M059J (cell line): ENCODE data around the gene PFKFB4. TPM values are rescaled to one million over a fixed set of nuclear protein-coding genes. Genes with fewer than 3 reads are reported as not detected.
"Not testable (repeated sequence)": the region's sequence is repeated elsewhere in the genome, so short reads cannot be mapped to it uniquely, and the experiment has no call there.

ENCODE experiments used
- DNase-seq: peaks from one replicate; pipeline ENCODE4 v3.0.0-alpha.2; 2012; ENCODE audit warnings: low read depth
- total RNA-seq: library from RNA; depleted of rRNA; stranded (reverse); fragments of >200 nt; shearing (Covaris generic); gene quantifications from 2 replicates; pipeline ENCODE4 v1.2.3, GENCODE V29; 2014

Gene PFKFB4
- total RNA-seq, 1 experiment from 2014 or later, result 31.0 TPM

DNA sequence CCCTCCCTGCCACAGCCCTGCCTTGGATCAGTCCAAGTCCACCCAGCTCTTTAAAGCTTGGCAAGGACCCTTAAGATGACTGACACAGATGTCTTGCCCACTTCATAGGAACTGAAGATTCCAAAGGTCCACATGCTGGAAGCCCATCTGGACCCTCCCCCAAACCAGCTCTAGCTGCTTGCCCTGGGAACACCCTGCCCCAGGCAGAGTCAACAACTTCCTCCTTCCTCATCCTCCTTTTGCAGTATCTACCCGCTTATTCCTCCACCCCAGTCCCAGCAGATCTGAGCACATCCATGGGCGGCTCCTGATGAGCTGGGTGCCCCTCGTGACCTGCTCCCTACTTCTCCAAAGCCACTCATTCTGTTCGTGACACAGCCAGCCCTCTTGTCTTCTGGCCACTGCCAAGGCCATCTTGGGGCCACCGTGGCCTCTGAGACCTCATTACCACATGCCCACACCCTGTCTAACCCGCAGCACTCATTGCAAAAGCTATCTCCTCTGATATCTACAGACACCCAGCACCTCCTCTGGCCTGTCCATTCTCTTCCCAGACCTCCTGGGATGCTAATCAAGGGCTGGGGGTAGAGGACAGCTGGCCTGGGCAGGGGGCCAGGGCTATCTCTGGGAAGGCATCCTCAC, 2.0 kb upstream of the PFKFB4 start:
- DNase-seq, result no peak

DNA sequence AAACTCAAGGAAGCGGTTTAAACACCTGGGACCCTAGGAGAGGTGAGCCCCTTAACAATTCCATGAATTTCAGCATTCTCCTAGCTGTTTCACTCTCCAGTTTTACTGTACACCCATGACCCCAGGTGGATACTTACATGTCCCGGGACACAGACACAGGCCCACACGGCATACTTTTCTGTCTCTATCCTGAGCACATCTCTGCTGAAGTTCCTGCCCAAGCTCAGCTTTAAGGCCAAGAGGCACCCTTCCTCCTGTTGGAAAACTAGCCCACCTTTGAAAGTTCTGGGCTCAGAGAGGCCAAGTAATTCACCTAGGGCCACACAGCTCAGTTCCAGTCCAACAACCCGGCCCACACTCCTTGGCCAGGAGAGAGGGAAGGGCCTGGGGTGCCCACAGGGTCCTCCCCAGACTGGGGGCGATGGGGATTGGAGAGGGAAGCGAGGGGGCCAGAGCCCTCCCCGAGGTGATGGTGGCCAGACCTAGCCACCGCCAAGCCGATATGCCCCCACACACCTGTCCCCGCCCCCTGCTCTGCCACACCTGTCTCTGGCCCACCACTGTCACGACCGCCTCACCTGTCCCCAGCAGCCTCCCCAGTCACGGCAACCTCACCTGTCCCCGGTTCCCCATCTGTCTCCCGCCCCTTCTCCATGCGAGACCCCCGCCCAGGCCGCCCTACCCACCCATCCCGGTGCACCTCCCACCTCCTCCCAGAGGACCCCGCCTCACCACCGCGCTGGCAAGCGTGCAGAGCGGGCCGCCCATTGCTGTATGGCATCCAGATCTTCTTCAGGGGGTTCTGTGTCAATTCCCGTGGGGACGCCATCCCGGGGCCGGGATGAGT, 431 bp downstream of the PFKFB4 start:
- no peak for DNase-seq

DNA sequence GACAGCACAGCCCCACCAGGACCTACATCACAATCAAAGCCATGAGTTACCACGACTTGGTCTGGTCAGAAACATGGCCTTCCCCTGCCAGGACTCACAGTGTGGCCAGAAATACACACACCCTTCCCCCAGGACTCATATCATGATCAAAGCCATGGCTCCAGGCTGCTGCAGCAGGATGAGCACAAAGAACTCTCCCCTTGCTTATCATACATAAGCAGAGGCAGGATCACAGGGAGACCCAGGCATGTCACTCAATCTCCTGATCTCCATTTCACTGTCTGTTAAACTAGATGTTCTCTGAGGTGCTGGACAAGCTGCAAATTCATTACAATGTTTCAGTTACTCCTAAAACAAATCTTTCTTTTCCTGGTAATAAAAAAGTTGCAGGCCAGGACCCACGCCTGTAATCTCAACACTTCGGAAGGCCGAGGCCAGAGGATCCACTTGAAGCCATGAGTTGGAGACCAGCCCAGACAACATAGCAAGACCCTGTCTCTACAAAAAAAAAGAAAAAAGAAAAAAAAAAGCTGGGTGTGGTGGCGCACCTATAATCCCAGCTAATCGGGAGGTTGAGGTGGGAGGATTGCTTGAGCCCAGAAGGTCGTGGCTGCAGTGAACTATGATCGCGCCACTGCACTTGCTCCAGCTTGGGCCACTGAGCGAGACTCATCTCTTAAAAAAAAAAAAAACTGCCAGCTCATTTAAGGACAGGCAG, 1.2 kb downstream of the PFKFB4 start:
- no peak for DNase-seq

DNA sequence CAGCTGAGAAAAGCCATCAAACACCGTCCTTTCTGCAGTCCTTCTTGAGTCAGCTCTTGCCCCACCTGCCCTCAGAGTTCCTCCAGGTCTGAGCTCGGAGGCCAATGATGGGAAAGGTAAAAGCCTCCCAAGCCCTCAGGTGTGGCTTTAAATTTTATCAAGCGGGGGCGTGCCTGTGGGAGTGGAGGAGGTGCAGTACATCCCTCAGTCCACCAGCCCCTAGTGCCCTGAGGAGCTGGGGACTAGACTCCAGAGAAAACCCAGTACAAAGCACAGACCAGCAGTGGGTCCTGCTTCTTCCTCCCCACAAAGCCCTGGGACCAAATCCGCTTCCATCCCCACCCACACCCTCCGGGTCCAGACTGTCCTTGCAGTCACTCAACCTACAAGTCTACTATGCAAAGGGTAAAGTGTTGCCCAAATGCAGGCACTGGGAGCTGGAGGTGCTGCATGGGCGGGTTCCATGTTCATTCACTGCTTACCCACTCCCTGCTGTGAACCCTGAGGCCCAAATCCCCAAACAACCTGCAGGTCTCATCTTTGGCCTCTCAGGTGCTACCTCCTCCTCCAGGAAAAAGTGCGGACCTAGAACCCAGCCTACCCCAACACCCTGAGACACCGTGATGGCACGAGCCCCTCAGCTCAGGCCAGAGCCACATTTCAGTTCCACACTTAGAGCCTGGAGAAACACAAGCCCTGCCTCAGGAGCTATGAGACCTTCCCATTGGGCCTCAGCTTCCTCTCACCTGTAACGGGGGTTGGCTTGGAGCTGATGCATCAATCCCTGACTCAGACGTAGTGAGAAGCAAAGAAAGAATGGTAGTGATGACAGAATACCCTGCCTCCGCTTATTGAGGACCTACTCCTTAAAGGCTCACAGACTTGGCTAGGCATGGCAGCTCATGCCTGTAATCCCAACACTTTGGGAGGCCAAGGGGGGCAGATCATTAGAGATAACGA, 2.4 kb downstream of the PFKFB4 start:
- no peak for DNase-seq

DNA sequence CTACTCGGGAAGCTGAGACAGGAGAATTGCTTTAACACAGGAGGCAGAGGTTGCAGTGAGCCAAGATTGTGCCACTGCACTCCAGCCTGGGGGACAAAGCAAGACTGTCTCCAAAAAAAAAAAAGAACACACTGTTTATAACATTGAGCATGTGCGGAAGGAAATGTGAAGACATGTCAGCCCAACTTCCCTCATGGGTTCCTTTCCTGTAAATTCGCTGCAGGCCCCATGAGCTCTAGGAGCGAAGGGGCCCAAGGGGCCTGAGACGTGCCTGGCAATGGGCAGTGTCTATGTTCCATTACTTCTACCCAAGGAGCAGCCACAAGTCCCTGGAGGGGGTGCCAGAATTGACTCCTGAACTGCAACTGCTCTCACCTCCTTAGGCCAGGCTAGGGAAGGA, 3.2 kb downstream of the PFKFB4 start:
- DNase-seq, result no peak

DNA sequence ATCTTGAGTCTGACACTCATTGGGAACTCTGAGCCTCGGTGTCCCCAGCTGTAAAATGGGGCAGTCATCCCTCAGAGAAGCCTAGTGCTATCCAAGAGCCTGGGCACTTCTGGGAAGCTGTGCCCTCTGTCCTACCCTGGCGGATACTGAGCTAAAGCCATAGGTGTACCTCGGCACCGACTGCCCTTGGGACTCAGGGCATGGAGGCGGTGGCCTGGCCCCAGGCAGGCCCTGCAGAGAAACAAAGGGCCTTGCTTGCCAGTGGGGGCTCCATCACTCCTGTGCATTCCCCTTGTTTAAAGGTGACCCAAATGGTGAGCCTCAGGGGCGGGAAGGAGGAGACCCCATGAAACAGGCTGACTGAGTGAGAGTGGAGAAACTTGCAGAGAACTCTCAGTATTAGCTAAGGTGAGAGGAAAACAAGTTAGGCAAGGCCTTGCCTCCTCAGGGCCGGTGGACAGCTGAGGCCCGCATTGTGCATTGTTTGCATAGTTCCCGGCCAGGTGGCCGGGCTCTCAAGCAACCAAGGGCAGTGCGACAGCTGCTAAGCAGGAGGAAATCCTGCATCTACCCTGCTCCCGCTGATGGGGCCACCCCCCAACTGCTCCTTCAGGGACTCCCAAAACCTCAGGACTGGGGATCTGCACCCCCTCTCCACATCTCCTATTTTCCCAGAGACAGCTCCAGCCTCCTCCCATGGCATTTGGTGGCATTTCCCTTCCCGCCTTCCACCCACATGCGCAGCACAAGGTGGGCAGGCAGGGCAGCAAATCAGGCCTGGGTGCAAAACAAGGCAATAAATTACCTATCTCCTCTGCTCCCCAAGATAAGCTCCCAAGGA, 4.3 kb downstream of the PFKFB4 start:
- no peak for DNase-seq

DNA sequence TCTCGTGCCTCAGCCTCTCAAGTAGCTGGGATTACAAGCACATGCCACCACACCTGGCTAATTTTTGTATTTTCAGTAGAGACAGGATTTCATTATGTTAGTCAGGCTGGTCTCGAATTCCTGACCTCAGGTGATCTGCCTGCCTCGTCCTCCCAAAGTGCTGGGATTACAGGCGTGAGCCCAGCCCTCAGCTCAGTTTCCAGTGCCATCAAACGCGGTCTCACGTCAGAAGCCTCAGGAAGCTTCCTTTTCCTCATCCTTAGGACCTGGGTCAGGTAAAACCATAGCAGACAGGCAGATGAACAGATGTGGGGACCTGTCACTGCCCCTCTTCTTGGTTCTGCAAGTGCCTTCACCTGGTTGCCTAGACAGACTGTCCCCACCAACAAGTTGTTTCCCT, 5.0 kb downstream of the PFKFB4 start:
- not testable (repeated sequence) for DNase-seq

DNA sequence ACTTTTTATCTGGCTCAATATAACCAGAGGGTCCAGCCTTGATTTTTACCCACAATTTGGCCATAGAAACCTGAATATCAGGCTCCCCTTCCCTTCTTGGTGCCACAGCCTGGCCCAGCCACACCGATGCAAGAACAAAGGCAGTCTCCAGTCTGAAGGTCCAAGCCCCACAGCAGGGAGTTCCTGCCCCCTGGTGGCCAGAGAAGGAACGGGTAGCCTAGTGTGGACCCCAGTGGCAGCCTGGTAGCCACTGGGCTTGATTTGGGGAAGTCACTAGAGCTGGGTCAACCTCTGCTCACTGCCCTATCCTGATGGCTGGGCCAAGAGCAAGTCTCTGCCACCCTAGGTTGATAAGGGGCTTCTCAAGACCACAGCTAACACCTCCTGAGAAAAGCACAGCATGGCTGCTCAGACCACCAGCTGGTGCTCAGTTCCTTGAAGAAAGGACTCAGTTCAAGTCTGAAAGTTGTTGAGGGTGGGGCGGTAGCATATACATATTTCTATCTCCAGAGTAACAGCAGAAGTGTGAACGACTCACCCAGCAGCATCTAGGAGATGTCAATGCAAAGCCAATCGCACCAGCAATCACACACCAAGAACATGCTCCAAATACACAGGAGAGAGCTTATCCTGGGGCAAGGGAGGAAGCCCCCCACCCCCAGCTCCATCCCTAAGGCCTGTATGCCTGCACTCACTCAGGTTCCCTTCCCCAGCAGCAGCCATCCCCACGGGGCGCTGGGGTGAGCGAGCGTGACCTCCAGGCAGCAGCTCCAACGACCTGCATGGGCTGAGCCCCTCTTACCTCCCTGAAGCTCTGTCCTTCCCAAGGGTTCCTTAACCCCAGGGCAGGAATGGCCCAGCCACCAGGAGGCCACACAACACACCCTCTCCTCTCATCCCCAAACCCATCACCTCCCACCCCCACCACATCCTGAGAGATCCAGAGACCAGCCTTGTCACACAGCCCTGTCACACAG, 7.6 kb downstream of the PFKFB4 start:
- peak; percentile 64 for DNase-seq

DNA sequence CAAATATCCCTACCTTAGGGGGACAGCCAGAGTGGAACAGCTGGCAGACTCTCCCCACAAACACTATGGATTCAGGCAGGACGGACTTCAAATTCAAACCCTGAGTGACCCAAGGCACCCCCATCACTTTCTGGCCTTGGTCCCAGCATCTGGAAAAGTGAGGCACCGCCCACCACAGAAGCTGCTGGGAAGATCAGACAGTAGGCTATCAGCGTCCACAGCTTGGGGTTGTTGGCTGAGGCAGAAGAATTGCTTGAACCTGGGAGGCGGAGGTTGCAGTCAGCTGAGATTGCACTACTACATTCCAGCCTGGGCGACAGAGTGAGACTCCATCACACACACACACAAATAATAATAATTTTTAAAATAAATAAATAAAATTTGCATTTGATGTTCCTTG, 8.5 kb downstream of the PFKFB4 start:
- DNase-seq, result no peak

DNA sequence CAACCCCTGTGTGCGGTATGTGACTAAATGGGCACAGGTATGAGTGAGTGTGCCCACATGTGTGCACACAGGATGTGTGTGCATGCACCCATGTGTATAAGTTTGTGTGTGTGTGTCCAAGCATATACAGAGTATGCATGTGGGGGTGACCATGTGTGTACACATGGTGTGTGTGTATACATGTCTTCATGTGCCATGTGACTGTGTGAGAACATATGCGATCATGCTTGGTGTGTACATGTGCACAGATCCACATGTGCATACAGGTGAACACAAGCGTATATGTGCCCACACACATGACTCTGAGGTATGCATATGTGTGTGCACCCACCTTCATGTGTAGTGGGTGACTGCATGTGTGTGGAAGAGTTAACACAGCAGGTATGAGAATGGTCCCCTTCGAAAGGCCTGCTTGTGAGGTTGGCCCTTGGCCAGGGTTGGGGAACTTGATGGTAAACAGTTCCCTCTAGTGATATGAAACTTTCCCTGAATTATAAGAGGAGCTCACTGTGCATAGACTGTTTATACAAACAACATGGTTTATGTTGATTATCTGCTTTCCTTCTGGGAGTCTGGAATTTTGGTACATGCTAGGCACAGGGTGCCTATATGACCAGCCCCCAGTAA, 10.3 kb downstream of the PFKFB4 start:
- DNase-seq, result no peak

DNA sequence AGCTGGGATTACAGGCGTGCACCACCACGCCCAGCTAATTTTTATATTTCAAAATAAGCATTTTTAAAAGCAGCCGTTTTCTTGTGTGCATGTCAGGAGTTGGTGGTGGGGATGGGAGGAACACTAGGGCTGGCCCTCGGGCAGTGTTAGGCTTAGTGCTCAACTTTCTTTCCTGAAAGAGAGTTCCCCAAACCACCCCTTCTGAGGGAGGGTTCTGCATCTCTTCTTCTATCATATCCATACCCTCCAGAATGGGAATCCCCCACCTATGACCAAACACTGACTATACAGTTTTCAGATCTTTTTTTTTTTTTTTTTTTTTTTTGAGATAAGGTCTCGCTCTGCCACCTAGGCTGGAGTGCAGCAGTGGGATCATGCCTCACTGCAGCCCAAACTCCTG, 12.5 kb downstream of the PFKFB4 start:
- DNase-seq, result no peak

DNA sequence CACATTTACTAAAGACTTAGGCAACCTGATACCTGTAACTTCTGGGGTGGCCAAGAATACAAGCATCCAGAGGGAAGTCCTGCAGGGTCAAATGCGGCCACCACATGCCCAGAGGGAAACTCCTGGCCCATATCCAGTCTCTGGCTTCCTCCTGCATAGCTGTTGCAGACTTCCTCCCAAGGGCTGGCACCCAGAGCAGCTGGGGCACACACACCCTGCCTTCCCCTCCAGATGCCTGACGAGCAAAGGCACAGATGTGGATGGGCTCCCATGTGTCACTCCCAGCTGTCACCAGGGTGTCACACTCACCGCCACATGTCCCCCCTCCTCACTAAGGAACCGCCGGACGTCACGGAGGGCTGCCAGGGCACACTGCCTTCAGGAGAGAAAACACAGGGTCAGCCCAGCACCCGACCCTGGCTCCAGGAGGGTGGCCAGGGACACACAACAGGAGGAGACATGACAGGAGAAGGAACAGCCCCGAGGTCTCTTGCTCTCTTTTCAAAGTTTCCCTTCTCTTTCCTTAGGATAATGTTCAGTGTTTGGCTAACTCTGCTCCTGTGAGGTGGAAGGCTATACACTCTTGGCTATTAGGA, 13.2 kb downstream of the PFKFB4 start:
- DNase-seq, result peak; percentile 58

DNA sequence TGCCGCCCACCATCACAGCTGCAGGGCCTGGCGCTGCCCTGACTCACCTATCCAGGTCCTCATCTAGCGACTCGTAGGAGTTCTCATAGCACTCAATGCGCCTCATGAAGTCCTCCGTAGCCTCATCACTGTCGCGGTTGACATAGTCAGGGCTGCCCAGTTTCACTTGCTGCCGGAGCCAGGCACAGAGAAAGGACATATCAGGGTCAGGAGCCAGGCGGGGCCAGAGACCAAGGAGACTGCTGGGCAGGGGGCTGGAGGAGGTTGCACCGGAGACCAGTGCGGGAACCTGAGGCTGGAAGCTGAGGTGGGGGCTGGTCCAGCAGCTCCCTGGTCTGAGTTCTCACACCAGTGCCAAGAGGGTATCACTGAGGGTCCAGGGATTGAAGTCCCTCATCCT, 18.2 kb downstream of the PFKFB4 start:
- DNase-seq, result no peak

DNA sequence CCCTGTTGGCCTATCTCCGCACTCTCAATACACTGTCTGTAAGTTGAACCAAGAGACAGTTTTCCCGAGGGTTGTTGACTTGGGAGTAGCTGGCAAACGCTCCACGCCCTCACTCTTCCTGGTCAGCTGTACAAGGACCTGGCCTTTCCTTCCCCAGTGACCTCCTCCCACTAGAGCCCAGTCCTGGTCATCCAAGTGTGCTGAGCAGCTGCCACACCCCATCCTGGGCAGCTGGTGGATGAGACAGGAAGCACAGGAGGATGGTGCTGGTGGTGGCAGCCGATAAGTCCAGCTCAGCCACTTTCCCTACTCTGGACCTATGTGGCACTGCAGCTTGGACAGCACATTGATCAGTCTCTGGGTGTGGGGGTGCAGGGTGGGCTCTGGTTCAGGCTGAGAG, 19.8 kb downstream of the PFKFB4 start:
- no peak for DNase-seq

DNA sequence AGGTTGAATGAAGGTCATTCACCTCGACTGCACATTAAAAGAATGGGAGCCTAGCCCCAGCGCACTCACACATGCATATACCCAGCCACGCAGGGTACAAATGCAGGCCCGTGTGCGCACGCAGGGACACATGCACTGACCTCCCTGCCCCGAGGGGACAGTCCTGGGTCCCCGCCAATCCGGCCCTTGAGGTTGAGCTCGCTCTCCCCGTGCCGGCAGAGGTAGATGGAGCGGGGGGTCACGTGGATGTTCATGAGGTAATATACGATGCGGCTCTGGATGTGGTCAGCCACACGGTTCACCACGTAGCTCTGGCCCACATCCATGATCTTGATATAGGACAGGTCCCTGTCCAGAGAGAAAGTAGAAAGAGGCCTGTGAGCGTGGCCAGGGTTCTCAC, 20.5 kb downstream of the PFKFB4 start:
- DNase-seq, result no peak

DNA sequence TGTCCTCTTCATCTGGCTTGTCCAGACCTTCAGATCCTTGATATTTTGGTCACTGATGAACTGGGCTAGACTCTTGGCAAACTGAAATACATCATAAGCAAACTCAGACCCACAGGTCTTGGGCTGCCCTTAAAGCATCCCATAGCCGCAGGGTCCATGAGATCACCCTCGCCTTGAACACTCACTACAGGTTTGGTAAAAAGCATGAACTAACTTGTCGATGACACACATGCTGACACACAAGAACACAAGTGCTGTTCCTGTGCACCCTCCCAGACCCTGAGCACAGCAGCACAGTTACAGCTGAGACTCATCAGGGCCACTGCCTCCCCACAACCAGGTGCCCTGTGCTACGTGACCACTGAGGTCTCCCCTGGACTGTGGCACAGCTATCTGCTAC, 21.0 kb downstream of the PFKFB4 start:
- no peak for DNase-seq

DNA sequence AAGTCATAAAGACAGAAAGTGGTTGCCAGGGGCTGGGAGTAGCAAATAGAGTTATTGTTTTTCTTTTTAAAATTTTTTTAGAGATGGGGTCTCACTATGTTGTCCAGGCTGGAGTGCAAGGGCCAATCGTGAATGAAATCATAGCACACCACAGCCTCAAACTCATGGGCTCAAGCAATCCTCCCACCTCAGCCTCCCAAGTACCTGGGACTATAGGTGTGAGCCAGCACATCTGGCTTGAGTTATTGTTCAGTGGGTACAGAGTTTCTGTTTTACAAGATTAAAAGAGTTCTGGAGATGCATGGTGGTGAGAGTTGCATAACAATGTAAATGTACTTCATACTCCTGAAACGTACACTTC, 23.6 kb downstream of the PFKFB4 start:
- DNase-seq, result no peak

DNA sequence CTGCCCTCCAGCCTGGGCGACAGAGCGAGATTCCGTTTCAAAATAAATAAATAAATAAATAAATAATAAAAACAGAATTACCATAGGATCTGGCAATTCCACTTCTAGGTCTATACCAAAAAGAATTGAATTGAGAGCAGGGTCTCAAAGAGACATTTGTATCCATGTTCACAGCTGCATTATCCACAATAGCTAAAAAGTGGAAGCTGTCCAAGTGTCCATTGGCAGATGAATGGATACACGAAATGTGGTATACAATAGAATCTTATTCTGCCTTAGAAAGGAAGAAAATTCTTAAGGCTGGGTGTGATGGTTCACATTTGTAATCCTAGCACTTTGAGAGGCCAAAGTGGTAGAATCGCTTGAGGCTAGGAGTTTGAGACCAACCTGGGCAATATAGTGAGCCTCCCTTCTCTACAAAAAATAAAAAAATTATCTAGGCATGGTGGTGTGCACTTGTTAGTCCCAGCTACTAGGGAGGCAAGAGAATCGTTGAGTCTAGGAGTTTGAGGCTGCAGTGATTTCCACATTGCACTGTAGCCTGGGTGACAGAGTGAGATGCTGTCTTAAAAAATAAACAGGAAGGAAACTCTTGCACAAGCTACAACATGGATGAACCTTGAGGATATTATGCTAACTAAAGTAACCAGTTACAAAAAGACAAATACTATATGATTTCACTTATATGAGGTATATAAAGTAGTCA, 24.2 kb downstream of the PFKFB4 start:
- DNase-seq, result no peak
